Neural progenitor cell (in vitro differentiated cells): Measurements from ENCODE around the gene CEP95. TPM values are rescaled to one million over a fixed set of nuclear protein-coding genes. Genes with fewer than 3 reads are reported as not detected.

Experiments
- DNase-seq: peaks from one replicate; pipeline ENCODE4 v3.0.0-alpha.2; 2016; ENCODE audit warnings: low spot score
- H2AFZ ChIP-seq: fragments of 200-600 bp; sonication (generic); replicated peaks from 2 replicates; pipeline ENCODE4 v1.6.1; 2016; ENCODE audit warnings: antibody characterized with exemption
- H3F3A ChIP-seq: fragments of 200-600 bp; sonication (generic); 2 replicates; pipeline ENCODE4 v1.6.1; 2016; ENCODE audit warnings: antibody characterized with exemption, low read depth
- H3K27ac ChIP-seq: fragments of 200-600 bp; sonication (generic); 2 replicates; pipeline ENCODE4 v1.5.1; 2016; ENCODE audit warnings: mild to moderate bottlenecking
- H3K27me3 ChIP-seq: fragments of 200-600 bp; sonication (generic); 2 replicates; pipeline ENCODE4 v1.6.1; 2016; ENCODE audit warnings: mild to moderate bottlenecking, moderate library complexity
- H3K36me3 ChIP-seq: fragments of 200-600 bp; sonication (generic); 2 replicates; pipeline ENCODE4 v1.5.1; 2016
- H3K4me1 ChIP-seq: fragments of 200-600 bp; sonication (generic); 2 replicates; pipeline ENCODE4 v1.6.1; 2016; ENCODE audit warnings: mixed run types
- H3K4me2 ChIP-seq: fragments of 200-600 bp; sonication (generic); 2 replicates; pipeline ENCODE4 v1.6.1; 2016
- H3K4me3 ChIP-seq: fragments of 200-600 bp; sonication (generic); 2 replicates; pipeline ENCODE4 v1.5.1; 2016
- H3K79me2 ChIP-seq: fragments of 200-600 bp; sonication (generic); 2 replicates; pipeline ENCODE4 v1.6.1; 2016; ENCODE audit warnings: low read depth
- H3K9ac ChIP-seq: fragments of 200-600 bp; sonication (generic); 2 replicates; pipeline ENCODE4 v1.6.1; 2016
- H3K9me3 ChIP-seq: fragments of 200-600 bp; sonication (generic); 2 replicates; pipeline ENCODE4 v1.5.1; 2016; ENCODE audit warnings: low read depth
- H4K20me1 ChIP-seq: fragments of 200-600 bp; sonication (generic); 2 replicates; pipeline ENCODE4 v1.6.1; 2016; ENCODE audit warnings: low read depth
- H3K27ac Mint-ChIP-seq: 3 replicates; pipeline ENCODE4 v1.8.0; 2021; ENCODE audit warnings: mixed read lengths
- H3K27me3 Mint-ChIP-seq: 2 replicates; pipeline ENCODE4 v1.8.0; 2022; ENCODE audit warnings: low read depth, mild to moderate bottlenecking, inconsistent platforms, moderate library complexity, mixed read lengths; ENCODE audit not compliant: insufficient read depth
- H3K36me3 Mint-ChIP-seq: 3 replicates; pipeline ENCODE4 v1.8.0; 2021; ENCODE audit warnings: mixed read lengths
- H3K4me1 Mint-ChIP-seq: 3 replicates; pipeline ENCODE4 v1.8.0; 2021; ENCODE audit warnings: mixed read lengths
- H3K4me3 Mint-ChIP-seq: 3 replicates; pipeline ENCODE4 v1.8.0; 2021; ENCODE audit warnings: mild to moderate bottlenecking, moderate library complexity, mixed read lengths
- H3K9me3 Mint-ChIP-seq: 3 replicates; pipeline ENCODE4 v1.8.0; 2020; ENCODE audit warnings: mixed read lengths
- CTCF ChIP-seq: fragments of 200-600 bp; sonication (generic); IDR thresholded peaks from 2 replicates; pipeline ENCODE4 v1.5.1; 2017; ENCODE audit warnings: antibody characterized with exemption, mild to moderate bottlenecking
- EZH2 ChIP-seq: fragments of 200-600 bp; sonication (generic); IDR thresholded peaks from 2 replicates; pipeline ENCODE4 v1.6.1; 2017; ENCODE audit warnings: antibody characterized with exemption, mild to moderate bottlenecking, moderate library complexity
- EZH2phosphoT487 ChIP-seq: fragments of 200-600 bp; sonication (generic); IDR thresholded peaks from 2 replicates; pipeline ENCODE4 v1.6.1; 2017; ENCODE audit warnings: antibody characterized with exemption
- total RNA-seq: library from RNA; depleted of rRNA; stranded (reverse); fragments of >200 nt; gene quantifications from 2 replicates; pipeline ENCODE4 v1.2.3, GENCODE V29; 2015; ENCODE audit warnings: low replicate concordance

The CEP95 gene
- total RNA-seq, 1 donor from 2014 or later, result 76.9 TPM

- no peak overlapping the region for H3K4me2 ChIP-seq
- H3K4me3 ChIP-seq, result no peak overlapping the region
- H3K9ac ChIP-seq, result no peak overlapping the region
- Mint-ChIP-seq H3K4me3 (no peak overlapping the region), H3K36me3 (peaks cover 2% of the 10 kb centered on the region), H3K27me3 (no peaks in the 10 kb centered on the region), H3K27ac (no peak overlapping the region), H3K9me3 (no peaks in the 10 kb centered on the region), H3K4me1 (no peaks in the 10 kb centered on the region)
- no peaks in the 10 kb centered on the region for H3K4me1 ChIP-seq
- H4K20me1 ChIP-seq, result peaks cover 3% of the 10 kb centered on the region
- H3K79me2 ChIP-seq, result no peaks in the 10 kb centered on the region
- H3K27me3 ChIP-seq, result no peaks in the 10 kb centered on the region
- H3K27ac ChIP-seq, result no peak overlapping the region
- no peak overlapping the region for H2AFZ ChIP-seq
- no peak for DNase-seq
- TF ChIP-seq EZH2 (no peak), CTCF (no peak), EZH2phosphoT487 (no peak)
- H3K9me3 ChIP-seq, result no peaks in the 10 kb centered on the region
- no peaks in the 10 kb centered on the region for H3F3A ChIP-seq
- H3K36me3 ChIP-seq, result peaks cover 16% of the 10 kb centered on the region
Measured at GRCh38 chr17:64484380-64484779, 22.4 kb upstream of the CEP95 start.

- H3K36me3 Mint-ChIP-seq, result peaks cover 18% of the 10 kb centered on the region
- no peaks in the 10 kb centered on the region for H3K4me1 Mint-ChIP-seq
- Histone ChIP-seq H3K27me3 (no peaks in the 10 kb centered on the region), H4K20me1 (peaks cover 3% of the 10 kb centered on the region), H3K4me1 (no peaks in the 10 kb centered on the region), H3K9ac (no peak overlapping the region), H3K27ac (no peak overlapping the region), H3F3A (no peaks in the 10 kb centered on the region), H3K4me2 (no peak overlapping the region), H3K79me2 (peaks cover 5% of the 10 kb centered on the region), H3K4me3 (no peak overlapping the region), H3K36me3 (peaks cover 37% of the 10 kb centered on the region), H2AFZ (no peak overlapping the region), H3K9me3 (no peaks in the 10 kb centered on the region)
- no peak overlapping the region for H3K4me3 Mint-ChIP-seq
- no peak for DNase-seq
- no peaks in the 10 kb centered on the region for H3K9me3 Mint-ChIP-seq
- no peaks in the 10 kb centered on the region for H3K27me3 Mint-ChIP-seq
- H3K27ac Mint-ChIP-seq, result no peak overlapping the region
- TF ChIP-seq EZH2phosphoT487, result no peak
- TF ChIP-seq EZH2, result no peak
- no peak for TF ChIP-seq CTCF
Measured at GRCh38 chr17:64488301-64488700, 18.5 kb upstream of the CEP95 start.

- no peak overlapping the region for H3K4me2 ChIP-seq
- no peaks in the 10 kb centered on the region for H3K27me3 ChIP-seq
- TF ChIP-seq EZH2phosphoT487 (no peak), EZH2 (no peak), CTCF (peak; percentile 53)
- peaks cover 34% of the 10 kb centered on the region for H3K79me2 ChIP-seq
- DNase-seq, result peak; percentile 30
- no peaks in the 10 kb centered on the region for H3K9me3 Mint-ChIP-seq
- no peak overlapping the region for H2AFZ ChIP-seq
- H3K27ac ChIP-seq, result no peak overlapping the region
- H3K4me1 ChIP-seq, result peaks cover 4% of the 10 kb centered on the region
- no peak overlapping the region for H3K27ac Mint-ChIP-seq
- H3K4me1 Mint-ChIP-seq, result peaks cover 16% of the 10 kb centered on the region
- H3F3A ChIP-seq, result no peaks in the 10 kb centered on the region
- no peak overlapping the region for H3K4me3 Mint-ChIP-seq
- H3K36me3 ChIP-seq, result peaks cover 37% of the 10 kb centered on the region
- peaks cover 25% of the 10 kb centered on the region for H3K36me3 Mint-ChIP-seq
- H3K27me3 Mint-ChIP-seq, result no peaks in the 10 kb centered on the region
- no peak overlapping the region for H3K4me3 ChIP-seq
- peaks cover 25% of the 10 kb centered on the region for H4K20me1 ChIP-seq
- H3K9me3 ChIP-seq, result no peaks in the 10 kb centered on the region
- H3K9ac ChIP-seq, result no peak overlapping the region
Measured at GRCh38 chr17:64491034-64491860, 15.5 kb upstream of the CEP95 start.
